A549 (cell line): Measurements from ENCODE around the gene MGLL. TPM values are rescaled to one million over a fixed set of nuclear protein-coding genes. Genes with fewer than 3 reads are reported as not detected.
A peak's percentile ranks its signal among the peaks of the same experiment; 100 is the strongest.
"Not testable (repeated sequence)": the region's sequence is repeated elsewhere in the genome, so short reads cannot be mapped to it uniquely, and the experiment has no call there.

Source experiments
- ATAC-seq, 2 experiments: fragments of 200-7000 bp in 1 of 2; fragments of >200 bp in 1 of 2; cut with Nextera tagmentation in 1 of 2; cut with Tn5 transposase in 1 of 2; 3 replicates each; pipeline versions ENCODE4 v1.8.0 to v1.9.1; 2018 to 2020; ENCODE audit warnings: mild to moderate bottlenecking in 1 of 2, moderate library complexity in 1 of 2
- CTCF ChIA-PET: fragments of 300-600 bp; sonication (Branson Sonifier 250); formaldehyde crosslinking; extraction: SDS; loops from one replicate; lab custom pipeline; 2021; ENCODE audit warnings: antibody characterized with exemption, inconsistent platforms; lab: Yijun Ruan, JAX
- POLR2A ChIA-PET: fragments of 350-600 bp; formaldehyde crosslinking; extraction: SDS; loops from one replicate; lab custom pipeline; 2021; ENCODE audit warnings: antibody characterized with exemption, inconsistent platforms; lab: Yijun Ruan, JAX
- DNase-seq, 2 experiments: peaks; one replicate each; pipeline versions ENCODE4 v3.0.0 to v3.0.0-alpha.2; 2011 to 2016; ENCODE audit warnings: low read depth in 1 of 2, low spot score in 1 of 2
- FAIRE-seq: peaks from 2 replicates; lab custom pipeline; 2011; peaks lifted over from hg19 to GRCh38; lab: Jason Lieb, UNC
- H3K27ac ChIP-seq, 2 experiments: fragments of >200 bp; sonication (Bioruptor Twin); formaldehyde crosslinking; 3 replicates each; pipeline ENCODE4 v1.5.1; 2016 to 2017
- H3K4me1 ChIP-seq: fragments of >200 bp; sonication (Bioruptor Twin); formaldehyde crosslinking; 3 replicates; pipeline ENCODE4 v1.6.1; 2016
- H3K4me2 ChIP-seq: fragments of >200 bp; sonication (Bioruptor Twin); formaldehyde crosslinking; 3 replicates; pipeline ENCODE4 v1.6.1; 2016
- H3K4me3 ChIP-seq: fragments of >200 bp; sonication (Bioruptor Twin); formaldehyde crosslinking; 3 replicates; pipeline ENCODE4 v1.5.1; 2016
- H3K9me3 ChIP-seq: fragments of >200 bp; sonication (Bioruptor Twin); formaldehyde crosslinking; 3 replicates; pipeline ENCODE4 v1.6.1; 2016
- ATOH8 ChIP-seq: fragments of 250-450 bp; sonication (Bioruptor Pico); IDR thresholded peaks from 2 replicates; pipeline ENCODE4 v1.5.0; 2020; ENCODE audit warnings: low read depth, mild to moderate bottlenecking, moderate library complexity
- BHLHE40 ChIP-seq: IDR thresholded peaks from 2 replicates; pipeline ENCODE4 v1.6.1; 2012; ENCODE audit warnings: low read depth, low read length, inconsistent platforms
- CBX8 ChIP-seq: fragments of 200-600 bp; sonication (generic); IDR thresholded peaks from 2 replicates; pipeline ENCODE4 v1.6.1; 2016
- CHD2 ChIP-seq: fragments of 150-350 bp; IDR thresholded peaks from 2 replicates; pipeline ENCODE4 v1.6.1; 2014; ENCODE audit warnings: low read length; ENCODE audit not compliant: partially characterized antibody
- EHMT2 ChIP-seq: fragments of 200-600 bp; sonication (generic); IDR thresholded peaks from 2 replicates; pipeline ENCODE4 v1.6.1; 2016; ENCODE audit warnings: antibody characterized with exemption, low read depth, mild to moderate bottlenecking, moderate library complexity
- ESRRA ChIP-seq: fragments of 150-350 bp; IDR thresholded peaks from 2 replicates; pipeline ENCODE4 v1.6.1; 2014; ENCODE audit warnings: mild to moderate bottlenecking, low read length, borderline replicate concordance
- GATA3 ChIP-seq: IDR thresholded peaks from 2 replicates; pipeline ENCODE4 v1.6.1; 2012; ENCODE audit warnings: borderline replicate concordance
- HOXA7 ChIP-seq: fragments of 250-450 bp; sonication (Bioruptor Pico); IDR thresholded peaks from 2 replicates; pipeline ENCODE4 v1.5.0; 2020; ENCODE audit warnings: mild to moderate bottlenecking, moderate library complexity
- HOXB13 ChIP-seq: fragments of 250-450 bp; sonication (Bioruptor Pico); IDR thresholded peaks from 2 replicates; pipeline ENCODE4 v1.5.0; 2020; ENCODE audit warnings: low read depth, mild to moderate bottlenecking, moderate library complexity
- JUNB ChIP-seq: fragments of >200 bp; sonication (Bioruptor Twin); formaldehyde crosslinking; IDR thresholded peaks from 2 replicates; pipeline ENCODE4 v1.6.1; 2016
- MAFK ChIP-seq: fragments of 450-650 bp; IDR thresholded peaks from 2 replicates; pipeline ENCODE4 v1.6.1; 2014; ENCODE audit not compliant: partially characterized antibody
- MAZ ChIP-seq: fragments of 150-350 bp; IDR thresholded peaks from 2 replicates; pipeline ENCODE4 v1.6.1; 2014; ENCODE audit warnings: antibody characterized with exemption, low read depth, low read length, borderline replicate concordance
- NPAS2 ChIP-seq: fragments of 250-450 bp; sonication (Bioruptor Pico); IDR thresholded peaks from 2 replicates; pipeline ENCODE4 v1.8.0; 2022; ENCODE audit warnings: mild to moderate bottlenecking, moderate library complexity, borderline replicate concordance
- PBX3 ChIP-seq: IDR thresholded peaks from 2 replicates; pipeline ENCODE4 v1.6.1; 2012
- PHF8 ChIP-seq: fragments of 200-600 bp; sonication (generic); IDR thresholded peaks from 2 replicates; pipeline ENCODE4 v1.6.1; 2016; ENCODE audit warnings: low read depth, mild to moderate bottlenecking, antibody characterized with exemption, moderate library complexity, borderline replicate concordance
- POLR2A ChIP-seq: IDR thresholded peaks from 2 replicates; pipeline ENCODE4 v1.6.1; 2012; ENCODE audit warnings: mild to moderate bottlenecking, low read length
- POLR2AphosphoS2 ChIP-seq: conservative IDR thresholded peaks from 2 replicates; pipeline ENCODE4 v1.6.1; 2012; ENCODE audit warnings: low read length, improper control_type of control experiment, inconsistent platforms
- RCOR1 ChIP-seq: fragments of 150-350 bp; IDR thresholded peaks from 2 replicates; pipeline ENCODE4 v1.6.1; 2014; ENCODE audit warnings: antibody characterized with exemption, low read length, low read depth
- TFCP2L1 ChIP-seq: fragments of 250-450 bp; sonication (Bioruptor Pico); IDR thresholded peaks from 2 replicates; pipeline ENCODE4 v1.5.0; 2021; ENCODE audit warnings: mild to moderate bottlenecking
- USF2 ChIP-seq: fragments of 450-650 bp; IDR thresholded peaks from 2 replicates; pipeline ENCODE4 v1.6.1; 2014; ENCODE audit warnings: antibody characterized with exemption
- ZFP36 ChIP-seq: fragments of 450-650 bp; IDR thresholded peaks from 2 replicates; pipeline ENCODE4 v1.6.1; 2014; ENCODE audit warnings: borderline replicate concordance; ENCODE audit not compliant: partially characterized antibody
- WGBS: methylation state at CpG from one replicate; pipeline ENCODE4 v1.1.6; 2017; ENCODE audit errors: missing lambda C conversion rate; 5-methylcytosine and 5-hydroxymethylcytosine counted together
- polyA plus RNA-seq, 4 experiments: library from polyadenylated mRNA; depleted of rRNA in 3 of 4; stranded (reverse); fragments of >200 nt; fragmentation: RNase III in 1 of 4; extraction: RNeasy Plus Mini Kit Qiagen cat#74134 plus additional on column Dnase treatment in 1 of 4; gene quantifications; 2 replicates in 3 of 4; 3 replicates in 1 of 4; pipeline ENCODE4 v1.2.3, GENCODE V29; 2011 to 2017
- TF ChIP-seq, protein P1 (sequence below): fragments of >200 bp; sonication (Bioruptor Twin); formaldehyde crosslinking; IDR thresholded peaks from 3 replicates; pipeline ENCODE4 v1.6.1; 2016

The MGLL gene
- polyA plus RNA-seq, 2 of the 4 experiments (the other 2 are of a cell fraction): 38.5 to 41.5 TPM

DNA sequence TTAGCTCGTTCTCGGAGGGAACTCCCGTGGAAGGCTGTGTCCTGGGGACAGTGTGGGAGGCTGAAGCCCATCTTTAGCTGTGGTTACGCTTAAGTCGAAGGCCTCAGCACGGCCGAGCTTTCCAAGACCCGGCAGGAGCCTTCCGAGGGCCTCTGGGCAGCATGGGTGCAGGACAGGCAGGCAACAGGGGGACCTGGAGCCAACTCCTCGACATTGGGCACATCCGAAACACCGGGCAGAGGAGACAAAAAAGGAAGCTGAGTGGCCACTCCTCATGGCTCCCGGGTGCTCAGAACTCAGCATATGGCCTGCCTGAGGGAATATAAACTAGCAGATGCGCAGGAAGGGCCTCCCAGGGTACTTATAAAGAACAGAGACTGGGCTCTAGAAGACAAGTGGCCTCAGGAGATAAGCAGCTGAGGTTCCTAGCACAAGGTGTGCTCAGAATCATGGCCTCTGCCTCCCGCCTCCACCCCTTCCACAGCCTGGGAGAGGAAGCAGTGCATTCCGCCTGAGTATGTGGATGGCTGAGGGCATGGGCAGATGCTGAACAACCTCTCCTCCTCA, 115.4 kb downstream of the MGLL start:
- FAIRE-seq (no peak), ATAC-seq (no peak), DNase-seq (no peak)
- H3K4me3 ChIP-seq: no peak overlapping the region
- WGBS: 90% methylated on average over 16 of the region's 16 CpGs
- TF ChIP-seq ZFP36: no peak
- TF ChIP-seq USF2: no peak
- TF ChIP-seq MAFK: no peak
- TF ChIP-seq RCOR1: no peak
- ChIA-PET POLR2A (no interaction called here), CTCF (interaction anchor here (1.0 to 1.4 kb wide), 3 partner anchors 11 to 253 kb away, joined by 3 to 8 read pairs (median 4); no protein-coding TSS in a partner anchor)
- H3K4me1 ChIP-seq: peaks cover 25% of the 10 kb centered on the region
- no peak overlapping the region for H3K4me2 ChIP-seq
- H3K27ac ChIP-seq: no peak overlapping the region
- peaks cover 3% of the 10 kb centered on the region; the same call in 1 of the 3 replicates for H3K9me3 ChIP-seq

GRCh38 chr3:127706312-127706711, 116.0 kb downstream of the MGLL start:
- CTCF ChIA-PET: interaction anchor here (0.9 to 1.4 kb wide), 4 partner anchors 10 to 254 kb away, joined by 3 to 8 read pairs (median 4); no protein-coding TSS in a partner anchor
- WGBS: 94% methylated on average over 7 of the region's 7 CpGs
- Histone ChIP-seq H3K4me2 (no peak overlapping the region), H3K4me1 (peaks cover 23% of the 10 kb centered on the region), H3K9me3 (peaks cover 3% of the 10 kb centered on the region; the same call in 1 of the 3 replicates), H3K27ac (no peak overlapping the region), H3K4me3 (no peak overlapping the region)
- TF ChIP-seq MAZ: no peak
- no peak for TF ChIP-seq POLR2A
- TF ChIP-seq PHF8: no peak
- TF ChIP-seq HOXB13 (CRISPR knock-in tag): no peak
- no peak for TF ChIP-seq HOXA7 (CRISPR knock-in tag)
- no peak for TF ChIP-seq POLR2AphosphoS2
- TF ChIP-seq BHLHE40: no peak
- POLR2A ChIA-PET: no interaction called here
- FAIRE-seq (no peak), DNase-seq (no peak), ATAC-seq (no peak)

GRCh38 chr3:127704840-127705239, 117.5 kb downstream of the MGLL start:
- H3K9me3 ChIP-seq, ATAC-seq, H3K4me2 ChIP-seq, DNase-seq, H3K27ac ChIP-seq, POLR2A ChIA-PET, FAIRE-seq, H3K4me3 ChIP-seq: not testable (repeated sequence)
- peaks cover 14% of the 10 kb centered on the region; the same call in 2 of the 3 replicates for H3K4me1 ChIP-seq
- 89% methylated on average over 3 of the region's 4 CpGs for WGBS
- CTCF ChIA-PET: interaction anchor here (1.0 kb wide), 1 partner anchor 33 kb away, joined by 3 read pairs; no protein-coding TSS in a partner anchor

- peaks cover 3% of the 10 kb centered on the region; the same call in 1 of the 3 replicates for H3K9me3 ChIP-seq
- TF ChIP-seq CBX8 (no peak), MAFK (peak; percentile 43)
- no peak for DNase-seq
- H3K4me3 ChIP-seq: no peak overlapping the region
- ChIA-PET CTCF (interaction anchor here (1.0 kb wide), 1 partner anchor 12 kb away, joined by 3 read pairs; no protein-coding TSS in a partner anchor), POLR2A (no interaction called here)
- peak overlapping the region; percentile 27 to 61; a peak in 3 of 6 replicates for H3K27ac ChIP-seq
- FAIRE-seq: no peak
- WGBS: 67% methylated on average over 1 of the region's 4 CpGs
- no peak for ATAC-seq
- H3K4me2 ChIP-seq: no peak overlapping the region
- peaks cover 31% of the 10 kb centered on the region for H3K4me1 ChIP-seq
These were observed 120.2 kb downstream of the MGLL start for GRCh38 chr3:127702151-127702578.

- POLR2A ChIA-PET: no interaction called here
- CTCF ChIA-PET: interaction anchor here (1.0 kb wide), 2 partner anchors 11 to 270 kb away, joined by 3 to 4 read pairs; no protein-coding TSS in a partner anchor
- peaks cover 39% of the 10 kb centered on the region for H3K4me1 ChIP-seq
- no peak for DNase-seq
- H3K4me2 ChIP-seq: no peak overlapping the region
- 86% methylated on average over 11 of the region's 11 CpGs for WGBS
- peak overlapping the region in 1 of 2 experiments; percentile 61; a peak in 2 of 6 replicates for H3K27ac ChIP-seq
- no peak for FAIRE-seq
- no peak overlapping the region for H3K4me3 ChIP-seq
- ATAC-seq: no peak
- peaks cover 3% of the 10 kb centered on the region; the same call in 1 of the 3 replicates for H3K9me3 ChIP-seq
- TF ChIP-seq ATOH8 (CRISPR knock-in tag) (no peak), PBX3 (no peak), NPAS2 (CRISPR knock-in tag) (no peak), JUNB (no peak), GATA3 (no peak), CHD2 (no peak), TFCP2L1 (CRISPR knock-in tag) (no peak), EHMT2 (no peak), ESRRA (no peak)
- TF ChIP-seq, protein P1, sequence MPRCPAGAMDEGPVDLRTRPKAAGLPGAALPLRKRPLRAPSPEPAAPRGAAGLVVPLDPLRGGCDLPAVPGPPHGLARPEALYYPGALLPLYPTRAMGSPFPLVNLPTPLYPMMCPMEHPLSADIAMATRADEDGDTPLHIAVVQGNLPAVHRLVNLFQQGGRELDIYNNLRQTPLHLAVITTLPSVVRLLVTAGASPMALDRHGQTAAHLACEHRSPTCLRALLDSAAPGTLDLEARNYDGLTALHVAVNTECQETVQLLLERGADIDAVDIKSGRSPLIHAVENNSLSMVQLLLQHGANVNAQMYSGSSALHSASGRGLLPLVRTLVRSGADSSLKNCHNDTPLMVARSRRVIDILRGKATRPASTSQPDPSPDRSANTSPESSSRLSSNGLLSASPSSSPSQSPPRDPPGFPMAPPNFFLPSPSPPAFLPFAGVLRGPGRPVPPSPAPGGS: no peak
These were observed 120.9 kb downstream of the MGLL start for GRCh38 chr3:127701280-127701911.
